WI38 (cell line): Measurements from ENCODE around the gene ABCC6.
"Not testable (repeated sequence)": the region's sequence is repeated elsewhere in the genome, so short reads cannot be mapped to it uniquely, and the experiment has no call there.

Source experiments
- H3K4me3 ChIP-seq: 2 replicates; pipeline ENCODE4 v1.5.1; 2011; ENCODE audit warnings: low read depth, mild to moderate bottlenecking, control low read depth, low read length
- TF ChIP-seq, protein P1 (sequence below): IDR thresholded peaks from 2 replicates; pipeline ENCODE4 v1.5.1; 2012; ENCODE audit warnings: low read depth, mild to moderate bottlenecking, control low read depth, low read length

Gene ABCC6

DNA sequence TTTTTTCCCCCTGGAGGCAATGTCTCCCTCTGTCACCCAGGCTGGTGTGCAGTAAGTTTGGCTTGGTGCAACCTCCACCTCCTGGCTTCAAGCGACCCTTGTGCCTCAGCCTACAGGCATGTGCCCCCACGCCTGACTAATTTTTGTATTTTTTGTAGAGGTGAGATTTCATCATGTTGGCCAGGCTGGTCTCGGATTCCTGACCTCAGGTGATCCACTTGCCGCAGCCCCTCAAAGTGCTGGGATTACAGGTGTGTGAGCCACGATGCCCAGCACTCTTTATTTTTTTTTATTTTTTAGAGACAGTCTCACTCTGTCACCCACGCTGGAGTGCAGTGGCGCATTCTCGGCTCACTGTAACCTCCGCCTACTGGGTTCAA, 113.2 kb downstream of the ABCC6 start:
- TF ChIP-seq, protein P1, sequence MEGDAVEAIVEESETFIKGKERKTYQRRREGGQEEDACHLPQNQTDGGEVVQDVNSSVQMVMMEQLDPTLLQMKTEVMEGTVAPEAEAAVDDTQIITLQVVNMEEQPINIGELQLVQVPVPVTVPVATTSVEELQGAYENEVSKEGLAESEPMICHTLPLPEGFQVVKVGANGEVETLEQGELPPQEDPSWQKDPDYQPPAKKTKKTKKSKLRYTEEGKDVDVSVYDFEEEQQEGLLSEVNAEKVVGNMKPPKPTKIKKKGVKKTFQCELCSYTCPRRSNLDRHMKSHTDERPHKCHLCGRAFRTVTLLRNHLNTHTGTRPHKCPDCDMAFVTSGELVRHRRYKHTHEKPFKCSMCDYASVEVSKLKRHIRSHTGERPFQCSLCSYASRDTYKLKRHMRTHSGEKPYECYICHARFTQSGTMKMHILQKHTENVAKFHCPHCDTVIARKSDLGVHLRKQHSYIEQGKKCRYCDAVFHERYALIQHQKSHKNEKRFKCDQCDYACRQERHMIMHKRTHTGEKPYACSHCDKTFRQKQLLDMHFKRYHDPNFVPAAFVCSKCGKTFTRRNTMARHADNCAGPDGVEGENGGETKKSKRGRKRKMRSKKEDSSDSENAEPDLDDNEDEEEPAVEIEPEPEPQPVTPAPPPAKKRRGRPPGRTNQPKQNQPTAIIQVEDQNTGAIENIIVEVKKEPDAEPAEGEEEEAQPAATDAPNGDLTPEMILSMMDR: no peak

DNA sequence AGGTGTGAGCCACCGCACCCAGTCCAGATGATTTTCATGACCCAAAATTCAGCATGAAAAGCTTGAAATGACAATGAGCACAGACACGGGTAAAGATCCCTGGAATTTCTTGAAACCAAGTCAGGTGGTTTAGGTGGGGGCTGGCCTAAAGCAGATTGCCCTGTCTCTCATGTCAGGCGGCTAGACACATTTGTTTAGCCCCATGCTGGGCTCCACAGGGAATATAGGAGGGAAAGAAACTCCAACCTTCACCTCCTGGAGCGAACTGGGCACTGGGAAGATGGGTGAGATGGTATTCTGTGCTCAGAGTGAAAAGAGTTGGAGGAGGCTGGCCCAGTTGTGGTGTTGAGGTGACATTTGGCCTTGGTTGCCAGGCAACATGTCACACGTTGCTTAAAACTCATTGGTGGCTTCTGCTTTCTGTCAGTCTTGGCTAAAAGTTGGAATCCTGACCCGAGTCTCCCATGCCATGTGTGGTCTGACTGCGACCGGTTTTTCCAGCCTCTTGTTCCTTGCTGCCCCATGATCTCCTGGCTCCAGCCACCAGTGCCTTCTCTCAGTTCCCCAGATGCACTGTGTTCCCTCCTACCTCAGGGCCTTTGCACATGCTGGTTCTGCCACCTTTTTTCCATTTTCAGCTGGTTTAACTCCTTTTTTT, 113.7 kb downstream of the ABCC6 start:
- TF ChIP-seq, protein P1: no peak

More for the DNA sequence above, 113.2 kb downstream of the ABCC6 start:
- H3K4me3 ChIP-seq: no peak overlapping the region

DNA sequence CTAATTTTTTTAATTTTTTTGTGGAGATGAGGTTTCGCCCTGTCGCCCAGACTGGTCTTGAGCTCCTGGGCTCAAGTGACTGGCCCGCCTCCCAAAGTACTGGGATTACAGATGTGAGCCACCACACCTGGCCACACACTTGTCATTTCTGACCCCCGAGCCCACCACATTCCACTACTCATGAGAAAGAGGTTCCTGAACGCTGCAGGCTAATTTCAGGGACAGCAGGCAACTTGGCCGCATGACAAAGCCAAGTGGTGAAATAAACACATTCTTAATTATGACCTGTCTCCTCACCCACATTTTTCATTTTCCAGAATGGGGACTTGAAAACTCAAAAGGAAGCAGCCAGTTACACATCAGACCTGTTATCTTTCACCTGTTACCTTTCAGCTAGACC, 114.5 kb downstream of the ABCC6 start:
- H3K4me3 ChIP-seq: no peak overlapping the region
- TF ChIP-seq, protein P1: no peak

More for the DNA sequence above, 113.7 kb downstream of the ABCC6 start:
- no peak overlapping the region for H3K4me3 ChIP-seq

DNA sequence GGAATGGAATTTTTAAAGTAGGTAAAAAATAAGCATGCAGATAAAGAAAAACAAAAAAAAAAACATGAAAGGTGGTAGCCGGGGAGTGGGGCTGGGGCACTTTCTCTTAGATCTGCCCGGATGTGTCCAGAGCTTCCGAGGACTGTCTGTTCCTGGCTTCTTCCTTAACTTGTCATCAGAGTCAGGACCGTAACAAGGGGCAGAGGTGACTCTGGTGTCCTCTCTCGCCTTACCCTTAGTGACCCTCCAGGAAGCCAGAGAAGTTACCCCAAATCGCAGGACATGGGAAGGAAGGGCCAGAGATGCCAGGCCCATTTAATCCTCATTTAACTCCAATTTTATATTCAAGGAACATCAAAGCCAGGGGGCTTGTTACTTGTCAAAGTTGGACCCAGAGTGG, 115.5 kb downstream of the ABCC6 start:
- H3K4me3 ChIP-seq: no peak overlapping the region
- TF ChIP-seq, protein P1: no peak

DNA sequence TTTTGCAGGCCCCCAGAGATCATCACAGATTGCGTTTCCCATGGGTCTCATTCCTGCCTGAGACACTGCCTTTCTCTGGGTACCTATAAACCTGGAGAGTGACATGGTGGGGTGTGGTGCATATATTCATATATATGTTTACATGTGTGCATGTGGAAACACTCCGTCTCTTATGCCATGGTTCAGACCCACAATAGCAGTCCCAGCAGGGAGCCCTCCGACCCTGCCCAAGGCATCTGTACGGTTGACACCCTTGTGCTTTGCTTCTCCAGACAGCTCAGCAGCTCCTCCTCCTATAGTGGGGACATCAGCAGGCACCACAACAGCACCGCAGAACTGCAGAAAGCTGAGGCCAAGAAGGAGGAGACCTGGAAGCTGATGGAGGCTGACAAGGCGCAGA, 116.8 kb downstream of the ABCC6 start:
- TF ChIP-seq, protein P1: no peak

DNA sequence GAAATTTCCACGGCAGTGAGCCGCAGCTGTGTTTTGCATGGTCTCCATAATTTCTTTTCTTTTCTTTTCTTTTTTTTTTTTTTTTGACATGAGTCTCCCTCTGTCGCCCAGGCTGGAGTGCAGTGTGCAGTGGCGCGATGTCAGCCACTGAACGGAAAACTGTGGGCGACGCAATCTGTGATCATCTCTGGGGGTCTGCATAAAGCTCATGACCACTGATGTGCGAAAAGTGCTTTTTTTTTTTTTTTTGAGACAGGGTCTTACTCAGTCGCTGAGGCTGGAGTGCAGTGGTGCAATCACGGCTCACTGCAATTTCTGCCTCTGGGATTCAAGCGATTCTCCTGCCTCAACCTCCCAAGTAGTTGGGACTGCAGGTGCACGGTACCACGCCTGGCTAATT, 117.6 kb downstream of the ABCC6 start:
- TF ChIP-seq, protein P1: no peak
- no peak overlapping the region for H3K4me3 ChIP-seq

More for the DNA sequence above, 116.8 kb downstream of the ABCC6 start:
- no peak overlapping the region for H3K4me3 ChIP-seq

DNA sequence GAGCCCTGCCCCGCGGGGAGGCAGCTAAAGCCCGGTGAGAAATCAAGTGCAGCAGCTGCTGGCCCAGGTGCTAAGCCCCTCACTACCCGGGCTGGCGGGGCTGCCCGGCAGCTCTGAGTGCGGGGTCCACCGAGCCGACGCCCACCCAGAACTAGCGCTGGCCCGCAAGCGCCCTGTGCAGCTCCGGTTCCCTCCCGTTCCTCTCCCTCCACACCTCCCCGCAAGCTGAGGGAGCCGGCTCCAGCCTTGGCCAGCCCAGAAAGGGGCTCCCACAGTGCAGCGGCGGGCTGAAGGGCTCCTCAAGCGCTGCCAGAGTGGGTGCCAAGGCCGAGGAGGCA, 118.5 kb downstream of the ABCC6 start:
- not testable (repeated sequence) for H3K4me3 ChIP-seq

DNA sequence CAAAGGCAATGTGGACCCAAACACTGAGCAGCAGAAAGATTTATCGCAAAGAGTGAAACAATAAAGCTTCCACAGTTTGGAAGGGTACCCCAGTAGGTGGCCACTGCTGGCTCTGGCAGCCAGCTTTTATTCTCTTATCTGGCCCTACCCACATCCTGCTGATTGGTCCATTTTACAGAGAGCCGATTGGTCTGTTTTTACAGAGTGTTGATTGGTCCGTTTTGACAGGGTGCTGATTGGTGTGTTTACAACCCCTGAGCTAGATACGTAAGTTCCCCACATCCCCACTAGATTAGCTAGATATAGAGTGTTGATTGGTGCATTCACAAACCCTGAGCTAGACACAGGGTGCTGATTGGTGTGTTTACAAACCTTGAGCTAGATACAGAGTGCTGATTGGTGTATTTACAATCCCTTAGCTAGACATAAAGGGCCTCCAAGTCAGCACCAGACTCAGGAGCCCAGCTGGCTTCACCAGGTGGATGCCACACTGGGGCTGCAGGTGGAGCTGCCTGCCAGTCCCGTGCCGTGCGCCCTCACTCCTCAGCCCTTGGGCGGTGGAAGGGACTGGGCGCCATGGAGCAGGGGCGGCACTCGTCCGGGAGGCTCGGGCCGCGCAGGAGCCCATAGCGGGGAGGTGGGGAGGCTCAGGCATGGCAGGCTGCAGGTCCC, 119.0 kb downstream of the ABCC6 start:
- H3K4me3 ChIP-seq: not testable (repeated sequence)
